Endothelial cell of umbilical vein (primary cell): Measurements from ENCODE around the gene MITD1. TPM values are rescaled to one million over a fixed set of nuclear protein-coding genes. Genes with fewer than 3 reads are reported as not detected.

ENCODE experiments used
- BruUV-seq: library from RNA; stranded (reverse); fragments of 400-500 nt; replicated peaks from 2 replicates; lab custom pipeline; 2021; lab: Mats Ljungman, UMichigan
- CTCF ChIA-PET: fragments of 300-600, 350-600 bp; sonication (Branson Sonifier 250); formaldehyde crosslinking; loops from one replicate; lab custom pipeline; 2021; ENCODE audit warnings: antibody characterized with exemption, inconsistent platforms; lab: Charles Lee
- POLR2A ChIA-PET: fragments of 300-600, 350-600 bp; sonication (Branson Sonifier 250); formaldehyde crosslinking; loops from one replicate; lab custom pipeline; 2021; ENCODE audit warnings: antibody characterized with exemption, inconsistent platforms; lab: Charles Lee
- DNase-seq: peaks from one replicate; pipeline ENCODE4 v3.0.0-alpha.2; 2011; ENCODE audit warnings: low read depth, low spot score
- FAIRE-seq: peaks from 2 replicates; lab custom pipeline; 2011; peaks lifted over from hg19 to GRCh38; lab: Jason Lieb, UNC
- H2AFZ ChIP-seq: 2 replicates; pipeline ENCODE4 v1.6.0; 2012; ENCODE audit warnings: low read depth, low read length, control low read depth, inconsistent platforms
- H3K27ac ChIP-seq: 2 replicates; pipeline ENCODE4 v1.5.1; 2011; ENCODE audit warnings: low read depth, mild to moderate bottlenecking, control low read depth, low read length, moderate library complexity; ENCODE audit not compliant: insufficient read depth
- H3K27me3 ChIP-seq, 2 experiments: 2 replicates each; pipeline versions ENCODE4 v1.6.0 to v1.6.1; 2011; ENCODE audit warnings: low read length in 2 of 2, mixed read lengths in 1 of 2; ENCODE audit not compliant: control insufficient read depth in 2 of 2, insufficient read depth in 2 of 2
- H3K36me3 ChIP-seq, 2 experiments: 2 replicates in 1 of 2; 3 replicates in 1 of 2; pipeline ENCODE4 v1.5.1; 2011; ENCODE audit warnings: low read length in 2 of 2, mild to moderate bottlenecking in 1 of 2, moderate library complexity in 1 of 2; ENCODE audit not compliant: control insufficient read depth in 2 of 2, insufficient read depth in 2 of 2; ENCODE audit errors: extremely low read depth in 1 of 2
- H3K4me1 ChIP-seq: 3 replicates; pipeline ENCODE4 v1.5.1; 2011; ENCODE audit warnings: mild to moderate bottlenecking, low read length; ENCODE audit not compliant: control insufficient read depth, insufficient read depth; ENCODE audit errors: extremely low read depth
- H3K4me2 ChIP-seq: 2 replicates; pipeline ENCODE4 v1.6.1; 2011; ENCODE audit warnings: low read length, control low read depth, mixed read lengths; ENCODE audit not compliant: insufficient read depth
- H3K4me3 ChIP-seq, 3 experiments: fragments of 200-600 bp in 1 of 3; sonication (generic), shearing (Covaris generic) in 1 of 3; replicated peaks in 1 of 3; 2 replicates each; pipeline ENCODE4 v1.5.1; 2011 to 2016; ENCODE audit warnings: control low read depth in 3 of 3, low read length in 3 of 3, mild to moderate bottlenecking in 2 of 3, inconsistent platforms in 1 of 3, low read depth in 1 of 3, moderate library complexity in 1 of 3; ENCODE audit not compliant: insufficient read depth in 1 of 3
- H3K79me2 ChIP-seq: 2 replicates; pipeline ENCODE4 v1.6.0; 2012; ENCODE audit warnings: low read length, inconsistent platforms; ENCODE audit not compliant: control insufficient read depth, insufficient read depth
- H3K9ac ChIP-seq: replicated peaks from 2 replicates; pipeline ENCODE3; 2011; ENCODE audit warnings: low read length, control low read depth; ENCODE audit not compliant: insufficient read depth; ENCODE audit errors: extremely low read depth
- H3K9me1 ChIP-seq: replicated peaks from 3 replicates; pipeline ENCODE4 v1.6.0; 2011; ENCODE audit warnings: mild to moderate bottlenecking, low read length; ENCODE audit not compliant: control insufficient read depth, insufficient read depth; ENCODE audit errors: extremely low read depth
- H3K9me3 ChIP-seq: replicated peaks from 2 replicates; pipeline ENCODE4 v1.5.1; 2012; ENCODE audit warnings: low read length, inconsistent platforms; ENCODE audit not compliant: control insufficient read depth, insufficient read depth
- H4K20me1 ChIP-seq: replicated peaks from 2 replicates; pipeline ENCODE3; 2011; ENCODE audit warnings: mild to moderate bottlenecking, low read length; ENCODE audit not compliant: control insufficient read depth, insufficient read depth; ENCODE audit errors: extremely low read depth
- JUN ChIP-seq: IDR thresholded peaks from 2 replicates; pipeline ENCODE4 v1.6.1; 2011; ENCODE audit warnings: borderline replicate concordance, low read depth; ENCODE audit not compliant: insufficient read length, insufficient read depth
- MYC ChIP-seq: IDR thresholded peaks from one replicate; pipeline ENCODE4 v1.6.1; 2011; ENCODE audit warnings: mild to moderate bottlenecking, low read depth, low read length
- POLR2A ChIP-seq: IDR thresholded peaks from 2 replicates; pipeline ENCODE4 v1.6.1; 2012; ENCODE audit warnings: low read depth, mild to moderate bottlenecking, control low read depth, low read length
- POLR2AphosphoS5 ChIP-seq: IDR thresholded peaks from 2 replicates; pipeline ENCODE4 v1.6.1; 2012; ENCODE audit warnings: low read depth, mild to moderate bottlenecking, control low read depth, low read length, moderate library complexity; ENCODE audit not compliant: insufficient read depth
- dilution Hi-C: fragments of 300-500 bp; cut with MboI; formaldehyde crosslinking; loops from one replicate; pipeline ENCODE4 v1.15.0; 2019; ENCODE audit warnings: low sequenced_read_pairs; ENCODE audit not compliant: extremely low pct_ligation_motif_present
- intact Hi-C: fragments of 100-400 bp; cut with micrococcal nuclease; formaldehyde crosslinking; loops from one replicate; pipeline ENCODE4 v1.10.0; 2022
- polyA plus RNA-seq, 4 experiments: library from polyadenylated mRNA; depleted of rRNA in 3 of 4; stranded (reverse) in 3 of 4; unstranded in 1 of 4; fragments of >200 nt; gene quantifications; 2 replicates each; pipeline versions ENCODE4 v1.2.1 to v1.2.3, GENCODE V29; 2011 to 2012; ENCODE audit warnings: missing spikeins in 1 of 4
- total RNA-seq: library from RNA; stranded (reverse); gene quantifications from 2 replicates; pipeline ENCODE4 v1.2.3, GENCODE V29; 2021
- TF ChIP-seq, protein P1 (sequence below), 2 donors: IDR thresholded peaks; 1 replicate in 1 of 2; 2 replicates in 1 of 2; pipeline ENCODE4 v1.5.1; 2011; ENCODE audit warnings: low read length in 2 of 2, mild to moderate bottlenecking in 2 of 2, moderate library complexity in 2 of 2, control low read depth in 1 of 2, inconsistent platforms in 1 of 2, low read depth in 1 of 2; ENCODE audit not compliant: insufficient read depth in 1 of 2; ENCODE audit errors: extremely low read depth in 1 of 2

MITD1 gene
- total and polyA plus RNA-seq, 2 donors (not counting 3 experiments of a cell fraction or from before 2014, with no cell fraction given) = 11.1 to 30.0 TPM

DNA sequence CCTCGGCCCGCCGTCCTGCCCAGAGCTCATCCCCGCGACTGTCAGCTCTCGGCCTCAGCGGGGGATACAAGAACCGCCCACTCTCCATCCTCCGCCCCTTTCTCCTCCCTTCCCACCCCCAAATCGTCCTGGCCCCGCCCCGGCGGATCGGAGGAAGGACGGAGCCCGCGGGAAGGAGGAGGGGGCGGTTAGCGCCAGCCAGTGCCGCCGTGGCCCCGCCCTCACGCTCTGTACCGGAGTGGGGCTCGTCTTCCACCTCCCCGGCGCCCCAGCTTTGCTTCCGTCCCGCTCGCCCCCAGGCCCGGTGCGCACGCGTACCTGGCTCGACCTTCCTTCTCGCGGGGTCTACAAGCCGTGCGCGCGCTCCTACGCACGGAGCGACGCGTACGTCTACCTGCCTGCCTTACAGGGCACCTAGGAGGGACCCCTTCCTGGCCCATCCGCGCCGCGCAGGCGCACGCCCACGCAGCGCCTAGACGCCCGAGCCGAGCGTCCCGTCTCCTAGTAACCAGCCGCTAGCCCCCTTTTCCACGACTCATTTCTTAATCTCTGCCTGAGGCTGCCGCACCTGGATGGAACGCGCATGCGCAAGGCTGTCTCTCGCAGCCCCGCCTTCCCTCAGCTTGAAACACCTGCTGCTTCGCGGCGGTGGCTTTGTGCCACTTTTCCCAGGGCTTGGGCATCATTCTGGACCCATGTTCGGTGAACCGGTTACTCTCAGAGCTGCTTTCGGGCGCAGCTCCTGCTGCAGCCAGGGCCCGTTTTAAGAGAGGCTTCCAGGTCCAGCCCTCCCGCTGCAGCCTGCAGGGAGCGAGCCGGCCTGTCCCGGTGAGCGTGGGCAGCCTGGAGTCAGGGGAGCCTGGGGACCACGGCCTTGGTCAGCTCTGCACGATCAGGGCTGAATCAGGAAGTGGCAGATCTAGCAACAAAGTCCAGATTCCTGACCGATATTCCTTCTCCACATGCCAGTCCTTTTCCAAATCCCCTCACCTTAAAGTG is 39.4 kb downstream of the MITD1 start, which contains the start of gene C2orf15:
TSS of gene C2orf15 (plus strand) at position 598 of the 999 bp plus-strand sequence. CDS start 8,852 bp downstream, outside the sequence.
- TF ChIP-seq, protein P1, sequence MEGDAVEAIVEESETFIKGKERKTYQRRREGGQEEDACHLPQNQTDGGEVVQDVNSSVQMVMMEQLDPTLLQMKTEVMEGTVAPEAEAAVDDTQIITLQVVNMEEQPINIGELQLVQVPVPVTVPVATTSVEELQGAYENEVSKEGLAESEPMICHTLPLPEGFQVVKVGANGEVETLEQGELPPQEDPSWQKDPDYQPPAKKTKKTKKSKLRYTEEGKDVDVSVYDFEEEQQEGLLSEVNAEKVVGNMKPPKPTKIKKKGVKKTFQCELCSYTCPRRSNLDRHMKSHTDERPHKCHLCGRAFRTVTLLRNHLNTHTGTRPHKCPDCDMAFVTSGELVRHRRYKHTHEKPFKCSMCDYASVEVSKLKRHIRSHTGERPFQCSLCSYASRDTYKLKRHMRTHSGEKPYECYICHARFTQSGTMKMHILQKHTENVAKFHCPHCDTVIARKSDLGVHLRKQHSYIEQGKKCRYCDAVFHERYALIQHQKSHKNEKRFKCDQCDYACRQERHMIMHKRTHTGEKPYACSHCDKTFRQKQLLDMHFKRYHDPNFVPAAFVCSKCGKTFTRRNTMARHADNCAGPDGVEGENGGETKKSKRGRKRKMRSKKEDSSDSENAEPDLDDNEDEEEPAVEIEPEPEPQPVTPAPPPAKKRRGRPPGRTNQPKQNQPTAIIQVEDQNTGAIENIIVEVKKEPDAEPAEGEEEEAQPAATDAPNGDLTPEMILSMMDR (IDR thresholded peaks at IDR 0.05; ENCODE audit: extremely low read depth in 1 of 2, insufficient read depth in 1 of 2, low read depth in 1 of 2, low read length in 2 of 2) = no peak
- TF ChIP-seq MYC = no peak
- TF ChIP-seq JUN = no peak
- TF ChIP-seq POLR2A = peak; percentile 1
- TF ChIP-seq POLR2AphosphoS5 = no peak
- BruUV-seq = no TSS peak
- peak within 1 kb of the TSS; percentile 95 for H3K4me2 ChIP-seq
- peaks cover 7% of the 10 kb centered on the region for H3K4me1 ChIP-seq
- no peak within 1 kb of the TSS for H3K27ac ChIP-seq
- intact Hi-C loops = loop anchor here (1.0 kb wide), 2 partner anchors 14 to 40 kb away; partner anchors contain the start of genes MITD1 and MRPL30
- H3K4me3 ChIP-seq = peak within 1 kb of the TSS; percentile 66 to 79 (median 68)
- dilution Hi-C loops = no loop called here
- H3K9me3 ChIP-seq = no peaks in the 10 kb centered on the region
- no peaks in the 10 kb centered on the region for H3K36me3 ChIP-seq
- H3K9ac ChIP-seq = peak within 1 kb of the TSS; percentile 38
- no peaks in the 10 kb centered on the region for H3K79me2 ChIP-seq
- POLR2A ChIA-PET = interaction anchor here (1.2 kb wide), 1 partner anchor 39 kb away, joined by 3 read pairs; the partner anchor contains the start of genes MITD1 and MRPL30
- peaks cover 21 to 31% of the 10 kb centered on the region in 2 experiments for H3K27me3 ChIP-seq
- CTCF ChIA-PET = interaction anchor here (0.8 to 1.5 kb wide), 6 partner anchors 9 to 492 kb away, joined by 3 to 6 read pairs (median 3); partner anchors contain the start of genes LIPT1 and TSGA10
- H4K20me1 ChIP-seq = no peaks in the 10 kb centered on the region
- FAIRE-seq (peak; percentile 76), DNase-seq (peak; percentile 84)
- no peaks in the 10 kb centered on the region for H3K9me1 ChIP-seq
- H2AFZ ChIP-seq = peak within 1 kb of the TSS; percentile 99
